GM19395 (cell line): ENCODE data around the gene GPR42.
"Not testable (repeated sequence)": the region's sequence is repeated elsewhere in the genome, so short reads cannot be mapped to it uniquely, and the experiment has no call there.

Experiments
- ATAC-seq: cut with Tn5 transposase; IDR thresholded peaks from one replicate; pipeline ENCODE4 v1.9.1; 2021; ENCODE audit warnings: mild to moderate bottlenecking, moderate library complexity; ENCODE audit not compliant: unreplicated experiment

Gene GPR42

GRCh38 chr19:35392742-35393715, 22.2 kb downstream of the GPR42 start:
- ATAC-seq, result no peak

- no peak for ATAC-seq
These were observed 24.7 kb downstream of the GPR42 start for GRCh38 chr19:35395382-35396199.

- no peak for ATAC-seq
These were observed 25.5 kb downstream of the GPR42 start for GRCh38 chr19:35396240-35396885.

GRCh38 chr19:35397064-35397463, 26.2 kb downstream of the GPR42 start:
- no peak for ATAC-seq

- no peak for ATAC-seq
These were observed 27.7 kb downstream of the GPR42 start for GRCh38 chr19:35398570-35398969.

GRCh38 chr19:35399231-35399630, 28.4 kb downstream of the GPR42 start:
- no peak for ATAC-seq

- no peak for ATAC-seq
These were observed 29.3 kb downstream of the GPR42 start for GRCh38 chr19:35399948-35400772.

- ATAC-seq, result no peak
These were observed 29.9 kb downstream of the GPR42 start for GRCh38 chr19:35400773-35401100.

GRCh38 chr19:35401416-35401815, 30.5 kb downstream of the GPR42 start:
- not testable (repeated sequence) for ATAC-seq

- no peak for ATAC-seq
These were observed 32.4 kb downstream of the GPR42 start for GRCh38 chr19:35403116-35403760.

GRCh38 chr19:35404879-35405622, 34.2 kb downstream of the GPR42 start:
- ATAC-seq, result peak; percentile 65

GRCh38 chr19:35407619-35408018, 36.8 kb downstream of the GPR42 start:
- no peak for ATAC-seq

GRCh38 chr19:35408284-35409171, 37.7 kb downstream of the GPR42 start:
- ATAC-seq, result peak; percentile 70

- no peak for ATAC-seq
These were observed 38.3 kb downstream of the GPR42 start for GRCh38 chr19:35409191-35409590.

GRCh38 chr19:35410487-35410886, 39.6 kb downstream of the GPR42 start:
- no peak for ATAC-seq

GRCh38 chr19:35414442-35414841, 43.6 kb downstream of the GPR42 start:
- no peak for ATAC-seq

GRCh38 chr19:35416331-35416730, 45.5 kb downstream of the GPR42 start:
- ATAC-seq, result no peak

- no peak for ATAC-seq
These were observed 46.4 kb downstream of the GPR42 start for GRCh38 chr19:35417278-35417677.
